ENCODE measurements around the gene ELAC1.

The ELAC1 gene

DNA sequence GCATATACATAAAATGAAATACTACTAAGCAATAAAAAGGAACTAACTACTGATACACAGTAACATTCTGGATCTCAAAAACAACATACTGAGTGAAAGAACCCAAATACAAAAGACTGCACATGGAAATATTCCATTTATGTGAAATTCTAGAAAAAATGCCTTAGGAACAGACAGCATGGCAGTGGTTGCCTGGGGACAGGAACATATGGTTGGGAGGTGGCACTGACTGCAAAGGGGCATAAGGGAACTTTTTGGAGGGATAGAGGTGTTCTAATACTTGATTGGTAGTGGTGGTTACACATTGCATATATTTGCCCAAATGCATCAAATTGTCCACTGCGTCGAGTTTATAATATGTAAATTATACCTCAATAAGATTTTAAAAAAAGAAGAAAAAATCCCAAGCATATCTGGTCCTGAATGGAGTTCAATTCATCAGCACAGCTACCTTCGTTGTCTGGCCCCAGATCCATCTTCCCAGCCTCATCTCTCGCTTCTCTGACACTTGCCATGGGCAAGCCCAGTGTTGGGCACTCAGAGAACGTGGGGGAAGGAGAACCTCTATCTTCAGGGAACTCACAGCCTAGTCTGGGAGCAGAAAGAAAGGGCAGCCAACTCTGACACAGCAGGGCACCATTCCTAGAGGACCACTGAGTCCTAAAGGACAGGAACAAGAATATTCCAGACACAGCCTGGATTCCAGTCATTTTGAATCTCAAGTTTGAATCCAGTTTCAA lies 53.6 kb downstream of the ELAC1 start:
- H3K27me3 ChIP-seq (ENCODE audit: low read length) = no peaks in the 10 kb centered on the region
- no peak overlapping the region for H3K27ac ChIP-seq (ENCODE audit: low read depth, low read length)
- no peak overlapping the region for H3K4me3 ChIP-seq (ENCODE audit: insufficient read depth, low read length, poor library complexity, severe bottlenecking)
- no peak overlapping the region for H3K4me2 ChIP-seq (ENCODE audit: low read depth, low read length, poor library complexity, severe bottlenecking)
- H3K9me3 ChIP-seq (ENCODE audit: insufficient read depth, low read length) = no peaks in the 10 kb centered on the region
- no peak overlapping the region for H3K9ac ChIP-seq (ENCODE audit: low read length)
- TF ChIP-seq EZH2phosphoT487 (conservative IDR thresholded peaks at IDR 0.05; ENCODE audit: low read length) (no peak), CTCF (IDR thresholded peaks at IDR 0.05; ENCODE audit: insufficient read depth, low read length, poor library complexity, severe bottlenecking) (no peak)
- no peaks in the 10 kb centered on the region for H3F3A ChIP-seq (ENCODE audit: insufficient read depth)
- no peaks in the 10 kb centered on the region for H4K20me1 ChIP-seq (ENCODE audit: low read depth, low read length)
- no peaks in the 10 kb centered on the region for H3K36me3 ChIP-seq (ENCODE audit: low read length)
- H3K79me2 ChIP-seq (ENCODE audit: insufficient read depth, low read length) = no peaks in the 10 kb centered on the region
- H3K9me2 ChIP-seq (replicated peaks; ENCODE audit: insufficient read depth, low read length) = no peaks in the 10 kb centered on the region
- no peak overlapping the region for H2AFZ ChIP-seq (ENCODE audit: low read depth, low read length, severe bottlenecking)

GRCh38 chr18:51025512-51025911 lies 57.7 kb downstream of the ELAC1 start:
- Histone ChIP-seq H2AFZ (ENCODE audit: low read depth, low read length, severe bottlenecking) (no peak overlapping the region), H3K4me2 (ENCODE audit: low read depth, low read length, poor library complexity, severe bottlenecking) (no peak overlapping the region), H3K27me3 (ENCODE audit: low read length) (no peaks in the 10 kb centered on the region), H3K27ac (ENCODE audit: low read depth, low read length) (no peak overlapping the region), H3K36me3 (ENCODE audit: low read length) (no peaks in the 10 kb centered on the region), H4K20me1 (ENCODE audit: low read depth, low read length) (no peaks in the 10 kb centered on the region), H3K9me2 (replicated peaks; ENCODE audit: insufficient read depth, low read length) (no peaks in the 10 kb centered on the region), H3K9ac (ENCODE audit: low read length) (no peak overlapping the region), H3F3A (ENCODE audit: insufficient read depth) (0 out of 2 replicates have a peak, but pooled peaks cover 4% of the 10 kb centered on the region), H3K4me3 (ENCODE audit: insufficient read depth, low read length, poor library complexity, severe bottlenecking) (no peak overlapping the region), H3K9me3 (ENCODE audit: insufficient read depth, low read length) (no peaks in the 10 kb centered on the region), H3K79me2 (ENCODE audit: insufficient read depth, low read length) (peaks cover 10% of the 10 kb centered on the region)
- TF ChIP-seq CTCF (IDR thresholded peaks at IDR 0.05; ENCODE audit: insufficient read depth, low read length, poor library complexity, severe bottlenecking) (no peak), EZH2phosphoT487 (conservative IDR thresholded peaks at IDR 0.05; ENCODE audit: low read length) (no peak)

DNA sequence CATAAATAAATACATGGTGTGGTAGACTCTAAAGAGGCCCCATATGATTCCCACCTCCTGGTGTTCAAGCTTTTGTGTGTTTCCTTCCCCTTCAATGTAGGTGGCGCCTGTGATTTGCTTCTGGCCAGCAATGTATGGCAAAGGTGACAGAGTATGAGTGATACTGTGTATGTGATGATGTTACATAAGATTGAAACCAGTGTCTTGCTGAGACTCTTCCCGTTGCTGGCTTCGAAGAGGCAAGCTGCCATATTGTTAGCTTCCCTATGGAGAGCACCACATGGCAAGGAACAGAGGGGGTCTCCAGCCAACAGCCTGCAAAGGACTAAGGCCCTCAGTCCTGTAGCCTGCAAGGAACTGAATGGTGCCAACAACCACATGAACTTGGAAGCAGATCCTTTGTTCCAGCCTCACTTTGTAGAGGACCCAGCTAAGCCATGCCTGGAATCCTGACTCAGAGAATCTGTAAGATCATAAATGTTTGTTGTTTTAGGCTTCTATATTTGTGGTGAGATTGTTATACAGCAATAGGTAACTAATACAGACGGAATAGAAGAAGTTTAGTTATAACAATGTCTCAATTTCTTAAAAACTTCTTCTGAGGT lies 60.5 kb downstream of the ELAC1 start:
- Histone ChIP-seq H3K9ac (ENCODE audit: low read length) (no peak overlapping the region), H4K20me1 (ENCODE audit: low read depth, low read length) (peaks cover 24% of the 10 kb centered on the region), H3K4me3 (ENCODE audit: insufficient read depth, low read length, poor library complexity, severe bottlenecking) (no peak overlapping the region)

More for the DNA sequence above, 60.5 kb downstream of the ELAC1 start:
- Histone ChIP-seq H3K79me2 (ENCODE audit: insufficient read depth, low read length) (peaks cover 38% of the 10 kb centered on the region), H3F3A (ENCODE audit: insufficient read depth) (peaks cover 4% of the 10 kb centered on the region; the same call in 1 of the 2 replicates), H3K9me3 (ENCODE audit: insufficient read depth, low read length) (no peaks in the 10 kb centered on the region), H2AFZ (ENCODE audit: low read depth, low read length, severe bottlenecking) (no peak overlapping the region), H3K4me2 (ENCODE audit: low read depth, low read length, poor library complexity, severe bottlenecking) (peak overlapping the region; percentile 87), H3K27me3 (ENCODE audit: low read length) (no peaks in the 10 kb centered on the region), H3K27ac (ENCODE audit: low read depth, low read length) (no peak overlapping the region), H3K9me2 (replicated peaks; ENCODE audit: insufficient read depth, low read length) (no peaks in the 10 kb centered on the region), H3K36me3 (ENCODE audit: low read length) (0 out of 2 replicates have a peak, but pooled peaks cover 2% of the 10 kb centered on the region)
- no peak for TF ChIP-seq EZH2phosphoT487 (conservative IDR thresholded peaks at IDR 0.05; ENCODE audit: low read length)
- peak; percentile 31 for TF ChIP-seq CTCF (IDR thresholded peaks at IDR 0.05; ENCODE audit: insufficient read depth, low read length, poor library complexity, severe bottlenecking)

Measured in SU-DHL-6 (cell line).